Muscle of leg (tissue), 16 donors: ENCODE data around the gene GLIPR1. TPM values are rescaled to one million over a fixed set of nuclear protein-coding genes. Genes with fewer than 3 reads are reported as not detected.
"Not testable (repeated sequence)": the region's sequence is repeated elsewhere in the genome, so short reads cannot be mapped to it uniquely, and the experiment has no call there.

Experiments used
- DNase-seq: peaks from one replicate; pipeline ENCODE4 v3.0.0; 2013
- H3K27ac ChIP-seq: one replicate; pipeline ENCODE4 v1.5.1; 2013; ENCODE audit warnings: mild to moderate bottlenecking, low read length, control low read depth
- H3K27me3 ChIP-seq: one replicate; pipeline ENCODE4 v1.6.1; 2013; ENCODE audit warnings: low read length; ENCODE audit not compliant: control insufficient read depth, insufficient read depth
- H3K36me3 ChIP-seq: one replicate; pipeline ENCODE4 v1.6.1; 2013; ENCODE audit warnings: low read length; ENCODE audit not compliant: control insufficient read depth, insufficient read depth
- H3K4me1 ChIP-seq: one replicate; pipeline ENCODE4 v1.6.1; 2013; ENCODE audit warnings: low read length; ENCODE audit not compliant: control insufficient read depth, insufficient read depth
- H3K4me3 ChIP-seq: one replicate; pipeline ENCODE4 v1.5.1; 2013; ENCODE audit warnings: low read length, control low read depth
- H3K9me3 ChIP-seq: replicated peaks from 2 replicates; pipeline ENCODE4 v1.6.1; 2013; ENCODE audit warnings: low read depth, low read length; ENCODE audit not compliant: control insufficient read depth
- WGBS: methylation state at CpG from one replicate; pipeline ENCODE4 v1.1.5; 2013; ENCODE audit warnings: missing lambda C conversion rate; ENCODE audit not compliant: insufficient coverage; 5-methylcytosine and 5-hydroxymethylcytosine counted together
- long read RNA-seq, 11 donors: transcript quantifications; one replicate each; lab custom pipeline, GENCODE V29; 2026
- polyA plus RNA-seq, 8 donors: library from polyadenylated mRNA; unstranded; fragments of 120-200 nt; gene quantifications; one replicate each; pipeline versions ENCODE4 v1.2.1 to v1.2.3, GENCODE V29; 2013; ENCODE audit warnings: inconsistent platforms in 1 of 8, low replicate concordance in 1 of 8; ENCODE audit not compliant: insufficient read length in 8 of 8, insufficient read depth in 1 of 8
- total RNA-seq: library from RNA; stranded (reverse); fragments of 120-200 nt; gene quantifications from one replicate; pipeline ENCODE4 v1.2.4, GENCODE V29; 2013

GLIPR1 gene
- total RNA-seq (11.3 TPM), polyA plus RNA-seq (10 to 100 TPM in 4 of 8 donors, 1 to 10 TPM in 4; 8.0 to 21.2 (median 9.9) TPM)
- long read RNA-seq, donor 1, full-length matches to known transcripts = 3 of 3 reads
- long read RNA-seq, donor 1, partial matches to known transcripts = 0 of 3 reads
- long read RNA-seq, donor 1, other reads (novel, unspliced or antisense) = 0 of 3 reads
- long read RNA-seq, donor 2 = 0 reads
- long read RNA-seq, donor 3, partial matches to known transcripts = 49 of 81 reads
- long read RNA-seq, donor 3, other reads (novel, unspliced or antisense) = 32 of 81 reads
- long read RNA-seq, donor 4, full-length matches to known transcripts = 1 of 12 reads
- long read RNA-seq, donor 4, partial matches to known transcripts = 0 of 12 reads
- long read RNA-seq, donor 4, other reads (novel, unspliced or antisense) = 11 of 12 reads
- long read RNA-seq, donor 5, full-length matches to known transcripts = 12 of 134 reads
- long read RNA-seq, donor 5, partial matches to known transcripts = 122 of 134 reads
- long read RNA-seq, donor 5, other reads (novel, unspliced or antisense) = 0 of 134 reads
- long read RNA-seq, donor 6, full-length matches to known transcripts = 5 of 5 reads
- long read RNA-seq, donor 6, partial matches to known transcripts = 0 of 5 reads
- long read RNA-seq, donor 6, other reads (novel, unspliced or antisense) = 0 of 5 reads
- long read RNA-seq, donor 7, full-length matches to known transcripts = 6 of 15 reads
- long read RNA-seq, donor 7, partial matches to known transcripts = 9 of 15 reads
- long read RNA-seq, donor 7, other reads (novel, unspliced or antisense) = 0 of 15 reads
- long read RNA-seq, donor 8, full-length matches to known transcripts = 6 of 51 reads
- long read RNA-seq, donor 8, partial matches to known transcripts = 28 of 51 reads
- long read RNA-seq, donor 8, other reads (novel, unspliced or antisense) = 17 of 51 reads
- long read RNA-seq, donor 9, full-length matches to known transcripts = 1 of 1 reads
- long read RNA-seq, donor 9, partial matches to known transcripts = 0 of 1 reads
- long read RNA-seq, donor 9, other reads (novel, unspliced or antisense) = 0 of 1 reads
- long read RNA-seq, donor 10, full-length matches to known transcripts = 1 of 1 reads
- long read RNA-seq, donor 10, partial matches to known transcripts = 0 of 1 reads
- long read RNA-seq, donor 10, other reads (novel, unspliced or antisense) = 0 of 1 reads
- long read RNA-seq, donor 11, full-length matches to known transcripts = 2 of 2 reads
- long read RNA-seq, donor 11, partial matches to known transcripts = 0 of 2 reads
- long read RNA-seq, donor 11, other reads (novel, unspliced or antisense) = 0 of 2 reads

DNA sequence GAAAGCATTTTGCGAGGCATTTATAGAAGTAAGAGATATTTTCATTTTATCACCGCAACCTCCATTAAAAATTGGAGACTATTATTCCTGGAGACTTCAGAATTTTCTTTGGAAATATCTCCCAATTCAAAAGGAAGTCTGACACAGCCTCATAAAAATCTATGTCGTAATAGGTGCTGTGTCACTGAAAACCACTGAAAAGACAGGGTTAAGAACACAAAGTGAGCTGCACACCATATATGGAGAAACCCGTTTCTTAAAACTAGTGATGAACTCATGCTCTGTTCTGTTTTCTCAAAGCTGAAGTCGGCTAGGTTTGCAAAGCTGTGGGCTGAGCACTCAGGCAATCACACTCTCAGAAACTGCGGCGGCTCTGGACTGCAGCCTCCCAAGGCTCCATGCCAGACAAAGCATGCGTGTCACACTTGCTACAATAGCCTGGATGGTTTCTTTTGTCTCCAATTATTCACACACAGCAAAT lies at the start of gene GLIPR1:
GLIPR1 (plus strand) TSS at position 287 of the 481 bp plus-strand sequence; CDS start at position 413, 126 bp downstream.
- Histone ChIP-seq H3K9me3 (no peaks in the 10 kb centered on the region), H3K36me3 (no peaks in the 10 kb centered on the region), H3K4me1 (no peaks in the 10 kb centered on the region), H3K4me3 (peak within 1 kb of the TSS; percentile 31), H3K27me3 (no peaks in the 10 kb centered on the region), H3K27ac (peak within 1 kb of the TSS; percentile 69)
- peak; percentile 88 for DNase-seq
- 3% methylated on average over 5 of the region's 8 CpGs for WGBS

DNA sequence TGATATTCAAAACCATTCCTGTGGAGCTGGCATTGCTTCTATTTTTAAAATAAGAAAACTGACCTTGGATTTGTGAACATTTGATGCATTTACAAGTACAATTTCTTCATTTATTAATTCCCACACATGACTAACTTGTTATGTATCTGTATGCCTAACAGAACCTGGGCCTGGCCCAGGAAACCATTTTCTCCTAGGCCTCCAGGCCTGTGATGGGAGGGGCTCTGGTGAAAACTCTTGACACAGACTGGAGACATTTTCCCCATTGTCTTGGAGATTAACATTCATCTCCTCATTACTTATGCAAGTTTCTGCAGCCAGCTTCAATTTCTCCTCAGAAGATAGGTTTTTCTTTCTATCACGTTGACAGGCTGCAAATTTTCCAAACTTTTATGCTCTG lies 47.6 kb upstream of the GLIPR1 start:
- Histone ChIP-seq H3K4me3 (no peak overlapping the region), H3K36me3 (no peaks in the 10 kb centered on the region), H3K27me3 (no peaks in the 10 kb centered on the region), H3K27ac (no peak overlapping the region), H3K4me1 (no peaks in the 10 kb centered on the region), H3K9me3 (peaks cover 13% of the 10 kb centered on the region)
- DNase-seq = no peak
- WGBS = no CpG with 5 or more reads among the region's 1 CpG

DNA sequence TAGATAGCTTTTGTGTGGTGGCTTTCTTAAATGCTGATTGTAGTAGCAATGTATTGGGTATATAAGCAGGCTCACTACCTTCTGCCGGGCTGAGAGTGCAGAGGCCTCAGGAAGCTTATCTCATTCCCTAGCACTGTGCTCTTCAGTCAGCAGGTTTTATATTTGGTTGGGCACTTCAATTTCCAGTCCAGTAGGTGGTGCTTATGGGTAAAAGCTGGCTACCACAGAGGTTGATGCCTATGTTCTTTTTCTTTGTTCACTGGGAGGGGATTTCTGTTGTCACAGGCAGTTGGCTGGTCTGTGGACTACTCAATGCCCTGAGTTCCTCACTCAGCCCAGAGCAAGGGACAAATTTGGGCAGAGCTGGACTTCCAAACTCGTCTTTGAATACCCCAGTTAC lies 43.0 kb upstream of the GLIPR1 start:
- H3K27me3 ChIP-seq = no peaks in the 10 kb centered on the region
- no peaks in the 10 kb centered on the region for H3K4me1 ChIP-seq
- no peak for DNase-seq
- no peaks in the 10 kb centered on the region for H3K36me3 ChIP-seq
- H3K27ac ChIP-seq = no peak overlapping the region
- WGBS = no CpG with 5 or more reads among the region's 2 CpGs
- H3K4me3 ChIP-seq = no peak overlapping the region
- H3K9me3 ChIP-seq = peaks cover 15% of the 10 kb centered on the region

DNA sequence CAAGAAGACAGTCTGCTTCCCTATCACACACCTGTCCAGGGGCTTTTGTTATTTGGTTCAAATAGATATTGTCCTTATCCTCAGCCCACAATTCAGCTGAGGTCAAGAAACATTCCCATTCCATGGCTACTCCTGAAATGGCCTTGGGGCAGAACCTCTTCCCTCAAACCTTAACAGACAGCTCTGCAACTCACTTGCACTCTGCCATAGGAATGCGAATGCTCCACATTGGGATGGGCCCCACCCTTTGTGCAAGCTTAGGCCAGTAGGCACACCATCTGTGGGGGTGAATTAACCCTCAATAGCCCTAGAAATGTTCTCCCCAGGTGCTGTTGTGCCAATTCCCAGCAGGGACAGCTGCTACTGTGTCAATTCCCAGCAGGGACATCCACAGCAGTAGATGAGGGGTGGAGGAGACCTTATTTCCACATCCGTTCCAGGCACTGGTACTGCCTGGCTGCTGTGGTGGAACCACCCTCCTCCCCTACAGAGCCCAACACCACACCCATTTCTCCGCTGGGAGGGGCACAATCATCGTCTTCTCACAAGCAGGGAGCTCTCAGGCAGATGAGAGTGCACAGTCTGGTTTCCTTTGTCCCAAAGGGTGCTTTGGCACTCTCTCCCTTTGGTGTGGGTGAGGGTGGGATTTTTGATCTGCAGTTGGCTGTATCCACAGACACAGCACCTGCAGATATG lies 42.3 kb upstream of the GLIPR1 start:
- Histone ChIP-seq H3K27ac (no peak overlapping the region), H3K36me3 (no peaks in the 10 kb centered on the region), H3K9me3 (peaks cover 15% of the 10 kb centered on the region), H3K4me1 (no peaks in the 10 kb centered on the region), H3K4me3 (no peak overlapping the region), H3K27me3 (no peaks in the 10 kb centered on the region)
- no peak for DNase-seq
- WGBS = no CpG with 5 or more reads among the region's 4 CpGs

DNA sequence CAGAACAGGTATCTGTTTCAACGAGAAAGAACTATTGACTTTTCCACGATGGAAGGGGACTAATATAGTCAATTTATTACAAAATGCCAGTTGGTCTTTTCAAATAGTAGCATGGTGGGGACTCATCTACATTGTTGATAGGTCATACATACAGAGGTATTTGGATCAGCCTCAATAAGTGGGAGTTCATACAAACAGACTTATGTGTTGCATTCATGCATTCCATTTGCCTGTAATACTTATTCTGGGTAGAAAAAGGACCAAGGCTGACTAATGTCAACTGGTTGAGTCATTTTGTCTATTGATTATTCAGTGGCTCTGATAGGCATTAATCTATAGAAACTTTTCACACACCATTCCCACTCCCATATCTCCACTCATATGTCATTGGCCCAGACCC lies 41.5 kb upstream of the GLIPR1 start:
- H3K27ac ChIP-seq = no peak overlapping the region
- no peak for DNase-seq
- H3K9me3 ChIP-seq = peaks cover 15% of the 10 kb centered on the region
- no peak overlapping the region for H3K4me3 ChIP-seq
- no CpG with 5 or more reads among the region's 2 CpGs for WGBS
- H3K36me3 ChIP-seq = no peaks in the 10 kb centered on the region
- H3K27me3 ChIP-seq = no peaks in the 10 kb centered on the region
- H3K4me1 ChIP-seq = no peaks in the 10 kb centered on the region

DNA sequence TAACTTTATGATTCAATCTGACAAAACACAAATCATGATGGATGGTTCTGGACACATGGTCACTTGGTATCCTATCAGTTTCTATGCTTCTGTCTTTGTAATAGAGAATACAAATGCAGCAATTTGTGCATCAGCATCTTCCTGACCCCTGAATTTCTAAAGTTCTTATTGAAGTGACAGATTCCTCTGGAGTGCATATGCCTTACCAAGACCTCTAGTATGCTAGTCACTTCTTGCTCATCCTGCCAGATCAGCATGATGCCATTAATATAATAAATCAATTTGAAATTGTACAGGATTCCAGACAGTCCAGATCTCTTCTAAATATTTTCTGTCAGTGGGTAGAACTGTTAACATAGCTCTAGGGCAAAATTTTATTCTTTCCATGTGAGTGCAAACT lies 40.6 kb upstream of the GLIPR1 start:
- Histone ChIP-seq H3K9me3 (peaks cover 15% of the 10 kb centered on the region), H3K27ac (no peak overlapping the region), H3K4me1 (no peaks in the 10 kb centered on the region), H3K36me3 (no peaks in the 10 kb centered on the region), H3K27me3 (no peaks in the 10 kb centered on the region), H3K4me3 (no peak overlapping the region)
- DNase-seq = no peak

DNA sequence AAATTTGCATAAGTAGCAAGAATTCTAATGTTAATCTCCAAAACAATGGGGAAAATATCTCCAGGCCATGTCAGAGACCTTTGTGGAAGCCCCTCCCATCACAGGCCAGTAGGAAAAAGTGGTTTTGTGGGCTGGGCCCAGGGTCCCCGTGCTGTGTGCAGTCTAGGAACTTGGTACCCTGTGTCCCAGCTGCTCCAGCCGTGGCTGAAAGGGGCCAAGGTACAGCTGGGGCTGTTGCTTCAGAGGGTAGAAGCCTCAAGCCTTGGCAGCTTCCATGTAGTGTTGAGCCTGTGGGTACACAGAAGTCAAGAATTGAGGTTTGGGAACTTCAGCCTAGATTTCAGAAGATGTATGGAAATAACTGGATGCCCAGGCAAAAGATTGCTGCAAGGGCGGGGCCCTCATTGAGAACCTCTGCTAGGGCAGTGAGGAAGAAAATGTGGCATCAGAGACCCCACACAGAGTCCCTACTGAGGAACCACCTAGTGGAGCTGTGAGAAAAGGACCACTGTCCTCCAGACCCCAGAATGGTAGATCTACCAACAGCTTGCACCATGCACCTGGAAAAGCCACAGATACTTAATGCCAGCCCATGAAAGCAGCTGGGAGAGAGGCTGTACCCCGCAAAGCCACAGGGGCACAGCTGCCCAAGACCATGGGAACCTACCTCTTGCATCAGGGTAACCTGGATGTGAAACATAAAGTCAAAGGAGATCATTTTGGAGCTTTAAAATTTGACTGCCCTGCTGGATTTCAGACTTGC lies 38.7 kb upstream of the GLIPR1 start:
- not testable (repeated sequence) for H3K4me1 ChIP-seq, DNase-seq, H3K27me3 ChIP-seq, H3K27ac ChIP-seq, H3K36me3 ChIP-seq, H3K9me3 ChIP-seq, H3K4me3 ChIP-seq
- WGBS = 73% methylated on average over 4 of the region's 4 CpGs

DNA sequence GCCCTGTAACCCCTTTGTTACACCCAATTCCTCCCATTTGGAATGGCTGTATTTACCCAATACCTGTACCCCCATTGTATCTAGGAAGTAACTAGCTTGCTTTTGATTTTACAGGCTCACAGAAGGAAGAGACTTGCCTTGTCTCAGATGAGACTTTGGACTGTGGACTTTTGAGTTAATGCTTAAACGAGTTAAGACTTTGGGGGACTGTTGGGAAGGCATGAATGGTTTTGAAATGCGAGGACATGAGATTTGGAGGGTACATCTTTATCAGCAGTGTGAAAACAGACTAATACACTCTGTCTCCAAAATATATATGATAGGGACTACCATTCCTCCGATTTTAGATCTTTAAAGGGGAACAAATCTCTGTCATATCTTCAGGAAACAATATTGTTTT lies 38.1 kb upstream of the GLIPR1 start:
- H3K4me3 ChIP-seq, H3K4me1 ChIP-seq, H3K9me3 ChIP-seq, H3K36me3 ChIP-seq, H3K27me3 ChIP-seq, DNase-seq, H3K27ac ChIP-seq: not testable (repeated sequence)
- no CpG with 5 or more reads among the region's 3 CpGs for WGBS

DNA sequence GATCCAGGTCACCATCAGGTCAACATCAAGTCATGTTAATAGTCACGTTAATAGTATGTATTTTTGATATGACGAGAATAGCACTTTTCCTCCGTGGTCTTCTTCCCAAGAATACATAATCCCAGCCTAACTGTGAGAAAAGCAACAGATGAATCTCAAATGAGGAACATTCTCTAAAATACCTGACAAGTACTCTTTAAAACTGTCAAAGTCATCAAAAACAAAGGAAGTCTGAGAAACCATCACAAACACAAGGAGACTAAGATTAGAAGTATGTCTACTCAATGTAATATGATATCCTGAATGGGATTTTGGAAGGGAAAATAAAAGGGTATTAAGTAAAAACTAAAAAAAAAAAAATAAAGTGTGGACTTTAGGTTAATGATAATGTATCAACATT lies 36.8 kb upstream of the GLIPR1 start:
- Histone ChIP-seq H3K4me3 (no peak overlapping the region), H3K4me1 (no peaks in the 10 kb centered on the region), H3K27ac (no peak overlapping the region), H3K27me3 (no peaks in the 10 kb centered on the region), H3K9me3 (no peaks in the 10 kb centered on the region), H3K36me3 (no peaks in the 10 kb centered on the region)
- DNase-seq = no peak
- no CpG with 5 or more reads among the region's 3 CpGs for WGBS
